ENCODE results near the gene SMC3. TPM values are rescaled to one million over a fixed set of nuclear protein-coding genes. Genes with fewer than 3 reads are reported as not detected.
A peak's percentile ranks its signal among the peaks of the same experiment; 100 is the strongest.

The SMC3 gene
- total and polyA plus RNA-seq, 2 of the 4 experiments (the other 2 are of a cell fraction): 15.0 to 15.2 TPM

DNA sequence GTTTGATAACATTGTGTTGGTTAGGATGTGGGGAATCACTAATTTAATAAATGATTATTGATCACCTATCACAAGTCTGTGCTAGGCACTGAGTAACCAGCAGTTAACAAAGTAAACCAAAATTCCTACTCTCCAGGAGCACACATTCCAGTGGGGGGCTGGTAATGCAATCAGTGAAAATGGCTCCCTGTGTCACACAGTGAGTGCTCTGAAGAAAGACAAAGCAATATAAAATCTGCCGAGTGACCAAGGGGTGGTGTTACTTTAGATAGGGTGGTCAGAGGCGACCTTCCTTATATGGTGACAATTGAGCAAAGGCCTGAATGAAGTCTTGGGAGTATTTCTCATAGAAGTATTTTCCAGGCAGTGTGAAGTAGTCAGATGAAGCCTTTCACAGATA is 13.6 kb upstream of the SMC3 start:
- intact Hi-C loops (cut with micrococcal nuclease) (no loop called here), in situ Hi-C loops (cut with MboI; ENCODE audit: low sequenced_read_pairs) (loop anchor here (25.0 kb wide), 1 partner anchor 642 kb away; the partner anchor contains the start of gene XPNPEP1), dilution Hi-C loops (cut with HindIII; ENCODE audit: low sequenced_read_pairs, unreplicated experiment) (no loop called here)
- Histone ChIP-seq H3K36me3 (ENCODE audit: control insufficient read depth, insufficient read depth, low read length) (no peaks in the 10 kb centered on the region), H4K91ac (ENCODE audit: insufficient read depth, low read depth, low read length) (no peak overlapping the region), H3K23ac (ENCODE audit: low read depth, low read length) (no peak overlapping the region), H2AFZ (replicated peaks; ENCODE audit: low read length, poor library complexity) (no peak overlapping the region), H3K4me1 (ENCODE audit: control insufficient read depth, insufficient read depth, low read length) (peaks cover 3% of the 10 kb centered on the region; the same call in 1 of the 2 replicates), H3K4me3 (ENCODE audit: insufficient read depth, low read depth, low read length) (no peak overlapping the region), H3K9ac (ENCODE audit: low read depth, low read length) (no peak overlapping the region), H3K4me2 (ENCODE audit: low read depth, low read length) (no peak overlapping the region), H3K27ac (ENCODE audit: insufficient read depth, low read length) (no peak overlapping the region), H3K18ac (ENCODE audit: low read depth, low read length) (no peak overlapping the region), H4K20me1 (ENCODE audit: insufficient read depth, low read length) (no peaks in the 10 kb centered on the region), H3K9me3 (ENCODE audit: control insufficient read depth, insufficient read depth, low read length) (no peaks in the 10 kb centered on the region), H3K14ac (replicated peaks; ENCODE audit: low read depth, low read length) (no peak overlapping the region), H2AK5ac (ENCODE audit: low read depth, low read length) (no peak overlapping the region), H3K27me3 (ENCODE audit: control insufficient read depth, insufficient read depth, low read length) (peaks cover 4% of the 10 kb centered on the region), H3K9me1 (ENCODE audit: insufficient read depth, low read length) (no peaks in the 10 kb centered on the region), H4K8ac (ENCODE audit: low read depth in 2 of 2, low read length in 2 of 2) (peak overlapping the region in 1 of 2 experiments; percentile 69; a peak in 2 of 4 replicates), H3K56ac (ENCODE audit: extremely low read depth, insufficient read depth, low read length) (no peak overlapping the region), H2BK20ac (ENCODE audit: low read depth, low read length) (no peak overlapping the region), H4K5ac (ENCODE audit: low read depth, low read length) (no peak overlapping the region), H2AK9ac (replicated peaks; ENCODE audit: low read depth, low read length, poor library complexity) (no peak overlapping the region), H3K79me1 (ENCODE audit: low read depth in 1 of 2, low read length in 2 of 2) (no peaks in the 10 kb centered on the region), H2BK15ac (ENCODE audit: low read depth, low read length) (no peak overlapping the region), H3K4ac (ENCODE audit: low read depth, low read length) (no peak overlapping the region), H2BK5ac (ENCODE audit: low read depth, low read length, poor library complexity, severe bottlenecking) (no peak overlapping the region), H2BK120ac (ENCODE audit: low read depth, low read length) (no peak overlapping the region)
- DNase-seq (no peak), ATAC-seq (ENCODE audit: low read depth) (peak; percentile 51)
- ChIA-PET POLR2A (ENCODE audit: unreplicated experiment) (no interaction called here), CTCF (interaction anchor here (1.3 kb wide), 1 partner anchor 9 kb away, joined by 4 read pairs; no protein-coding TSS in a partner anchor)
- no peak for TF ChIP-seq SMC3 (IDR thresholded peaks at IDR 0.05; ENCODE audit: low read depth, low read length)
- TF ChIP-seq FOS (IDR thresholded peaks at IDR 0.05; ENCODE audit: low read depth, low read length): no peak
- TF ChIP-seq CTCF (conservative IDR thresholded peaks at IDR 0.05; ENCODE audit: low read depth, low read length): no peak
- no peak for TF ChIP-seq POLR2A (IDR thresholded peaks at IDR 0.05; ENCODE audit: low read depth, low read length)
- TF ChIP-seq RAD21 (IDR thresholded peaks at IDR 0.05; ENCODE audit: low read length): no peak
- TF ChIP-seq RCOR1 (IDR thresholded peaks at IDR 0.05; ENCODE audit: insufficient replicate concordance, low read length): no peak
- no peak for TF ChIP-seq NFE2L2 (IDR thresholded peaks at IDR 0.05; ENCODE audit: low read depth, low read length)
- TF ChIP-seq CEBPB (IDR thresholded peaks at IDR 0.05; ENCODE audit: low read depth, low read length): no peak
- TF ChIP-seq MXI1 (IDR thresholded peaks at IDR 0.05; ENCODE audit: borderline replicate concordance, low read depth, low read length): no peak
- TF ChIP-seq MAZ (IDR thresholded peaks at IDR 0.05; ENCODE audit: borderline replicate concordance, low read depth, low read length): no peak
- TF ChIP-seq USF2 (IDR thresholded peaks at IDR 0.05; ENCODE audit: low read depth, low read length): no peak
- TF ChIP-seq RFX5 (IDR thresholded peaks at IDR 0.05; ENCODE audit: low read depth, low read length): no peak
- TF ChIP-seq, protein P1, sequence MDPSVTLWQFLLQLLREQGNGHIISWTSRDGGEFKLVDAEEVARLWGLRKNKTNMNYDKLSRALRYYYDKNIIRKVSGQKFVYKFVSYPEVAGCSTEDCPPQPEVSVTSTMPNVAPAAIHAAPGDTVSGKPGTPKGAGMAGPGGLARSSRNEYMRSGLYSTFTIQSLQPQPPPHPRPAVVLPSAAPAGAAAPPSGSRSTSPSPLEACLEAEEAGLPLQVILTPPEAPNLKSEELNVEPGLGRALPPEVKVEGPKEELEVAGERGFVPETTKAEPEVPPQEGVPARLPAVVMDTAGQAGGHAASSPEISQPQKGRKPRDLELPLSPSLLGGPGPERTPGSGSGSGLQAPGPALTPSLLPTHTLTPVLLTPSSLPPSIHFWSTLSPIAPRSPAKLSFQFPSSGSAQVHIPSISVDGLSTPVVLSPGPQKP (IDR thresholded peaks at IDR 0.05; ENCODE audit: borderline replicate concordance, low read depth, low read length): no peak
- no peak for TF ChIP-seq BHLHE40 (IDR thresholded peaks at IDR 0.05; ENCODE audit: low read depth, low read length)
- BruUV-seq (replicated peaks): no TSS peak
- WGBS, 2 experiments (ENCODE audit: extremely low coverage in 2 of 2, insufficient read length in 1 of 2): no CpG with 5 or more reads among the region's 2 CpGs
